Vagina (tissue), 2 donors: ENCODE data around the gene CTAGE9.

Experiments used
- POLR2A ChIP-seq, 2 donors: fragments of 450-650 bp; IDR thresholded peaks; one replicate each; pipeline ENCODE4 v1.6.1; 2017; ENCODE audit warnings: antibody characterized with exemption in 2 of 2, mild to moderate bottlenecking in 2 of 2, moderate library complexity in 2 of 2
- POLR2AphosphoS5 ChIP-seq, 2 donors: sonication (generic); formaldehyde crosslinking; IDR thresholded peaks; one replicate each; pipeline ENCODE4 v1.9.0; 2017; ENCODE audit warnings: antibody characterized with exemption in 2 of 2, mild to moderate bottlenecking in 2 of 2, low read depth in 1 of 2; ENCODE audit not compliant: insufficient read depth in 1 of 2
- TF ChIP-seq, protein P1 (sequence below), 3 experiments: fragments of 450-650 bp in 2 of 3; fragments of 200-600 bp in 1 of 3; sonication (generic) in 1 of 3; IDR thresholded peaks; one replicate each; pipeline ENCODE4 v1.5.1; 2017 to 2019; ENCODE audit warnings: antibody characterized with exemption in 3 of 3, mild to moderate bottlenecking in 2 of 3, moderate library complexity in 2 of 3

GRCh38 chr6:131727467-131727866 is 16.6 kb upstream of the CTAGE9 start:
- TF ChIP-seq, protein P1, sequence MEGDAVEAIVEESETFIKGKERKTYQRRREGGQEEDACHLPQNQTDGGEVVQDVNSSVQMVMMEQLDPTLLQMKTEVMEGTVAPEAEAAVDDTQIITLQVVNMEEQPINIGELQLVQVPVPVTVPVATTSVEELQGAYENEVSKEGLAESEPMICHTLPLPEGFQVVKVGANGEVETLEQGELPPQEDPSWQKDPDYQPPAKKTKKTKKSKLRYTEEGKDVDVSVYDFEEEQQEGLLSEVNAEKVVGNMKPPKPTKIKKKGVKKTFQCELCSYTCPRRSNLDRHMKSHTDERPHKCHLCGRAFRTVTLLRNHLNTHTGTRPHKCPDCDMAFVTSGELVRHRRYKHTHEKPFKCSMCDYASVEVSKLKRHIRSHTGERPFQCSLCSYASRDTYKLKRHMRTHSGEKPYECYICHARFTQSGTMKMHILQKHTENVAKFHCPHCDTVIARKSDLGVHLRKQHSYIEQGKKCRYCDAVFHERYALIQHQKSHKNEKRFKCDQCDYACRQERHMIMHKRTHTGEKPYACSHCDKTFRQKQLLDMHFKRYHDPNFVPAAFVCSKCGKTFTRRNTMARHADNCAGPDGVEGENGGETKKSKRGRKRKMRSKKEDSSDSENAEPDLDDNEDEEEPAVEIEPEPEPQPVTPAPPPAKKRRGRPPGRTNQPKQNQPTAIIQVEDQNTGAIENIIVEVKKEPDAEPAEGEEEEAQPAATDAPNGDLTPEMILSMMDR (IDR thresholded peaks at IDR 0.05), result no peak
- TF ChIP-seq POLR2A (IDR thresholded peaks at IDR 0.05), result no peak
- TF ChIP-seq POLR2AphosphoS5 (IDR thresholded peaks at IDR 0.05; ENCODE audit: insufficient read depth in 1 of 2, low read depth in 1 of 2), result no peak
